ENCODE data around the gene FAM13C.

The FAM13C gene

GRCh38 chr10:59312247-59312646 lies 50.1 kb downstream of the FAM13C start:
- no peak for DNase-seq

- no peak for DNase-seq
Measured at GRCh38 chr10:59311025-59311424, 51.3 kb downstream of the FAM13C start.

- DNase-seq = no peak
Measured at GRCh38 chr10:59310324-59310914, 51.9 kb downstream of the FAM13C start.

- DNase-seq = no peak
Measured at GRCh38 chr10:59304521-59305097, 57.7 kb downstream of the FAM13C start.

GRCh38 chr10:59303018-59303417 lies 59.3 kb downstream of the FAM13C start:
- DNase-seq = no peak

- DNase-seq = no peak
Measured at GRCh38 chr10:59302381-59302780, 60.0 kb downstream of the FAM13C start.

GRCh38 chr10:59301067-59301754 lies 61.1 kb downstream of the FAM13C start:
- no peak for DNase-seq

GRCh38 chr10:59300386-59300785 lies 62.0 kb downstream of the FAM13C start:
- no peak for DNase-seq

- DNase-seq = no peak
Measured at GRCh38 chr10:59299933-59300332, 62.4 kb downstream of the FAM13C start.

- DNase-seq = no peak
Measured at GRCh38 chr10:59290448-59290847, 71.9 kb downstream of the FAM13C start.

GRCh38 chr10:59289853-59290252 lies 72.5 kb downstream of the FAM13C start:
- no peak for DNase-seq

- no peak for DNase-seq
Measured at GRCh38 chr10:59287587-59288255, 74.6 kb downstream of the FAM13C start.

GRCh38 chr10:59285848-59286247 lies 76.5 kb downstream of the FAM13C start:
- no peak for DNase-seq

GRCh38 chr10:59285073-59285472 lies 77.3 kb downstream of the FAM13C start:
- no peak for DNase-seq

GRCh38 chr10:59284118-59284975 lies 78.0 kb downstream of the FAM13C start:
- DNase-seq = no peak

GRCh38 chr10:59283456-59284091 lies 78.8 kb downstream of the FAM13C start:
- DNase-seq = no peak

- no peak for DNase-seq
Measured at GRCh38 chr10:59281861-59282260, 80.5 kb downstream of the FAM13C start.

- DNase-seq = no peak
Measured at GRCh38 chr10:59279991-59280505, 82.3 kb downstream of the FAM13C start.

GRCh38 chr10:59279476-59279875 lies 82.9 kb downstream of the FAM13C start:
- DNase-seq = no peak

- DNase-seq = no peak
Measured at GRCh38 chr10:59276919-59277318, 85.4 kb downstream of the FAM13C start.

GRCh38 chr10:59276133-59276532 lies 86.2 kb downstream of the FAM13C start:
- DNase-seq = no peak

GRCh38 chr10:59273445-59273844 lies 88.9 kb downstream of the FAM13C start:
- no peak for DNase-seq
